KMS-11 (cell line): Measurements from ENCODE around the gene SUSD6.
"Not testable (repeated sequence)": the region's sequence is repeated elsewhere in the genome, so short reads cannot be mapped to it uniquely, and the experiment has no call there.

ENCODE experiments used
- H2AFZ ChIP-seq: fragments of 200-600 bp; sonication (generic); 2 replicates; pipeline ENCODE4 v1.6.1; 2016; ENCODE audit warnings: antibody characterized with exemption, mixed run types, low read depth
- H3K27ac ChIP-seq: fragments of 200-600 bp; sonication (generic); 2 replicates; pipeline ENCODE4 v1.6.1; 2016; ENCODE audit warnings: mild to moderate bottlenecking, mixed run types
- H3K27me3 ChIP-seq: fragments of 200-600 bp; sonication (generic); 2 replicates; pipeline ENCODE4 v1.6.1; 2017; ENCODE audit warnings: mild to moderate bottlenecking, low read depth, mixed run types, moderate library complexity; ENCODE audit not compliant: insufficient read depth
- H3K36me3 ChIP-seq: fragments of 200-600 bp; sonication (generic); 2 replicates; pipeline ENCODE4 v1.6.1; 2017; ENCODE audit warnings: mild to moderate bottlenecking, mixed run types; ENCODE audit not compliant: insufficient read depth
- H3K4me1 ChIP-seq: fragments of 200-600 bp; sonication (generic); 2 replicates; pipeline ENCODE4 v1.6.1; 2016; ENCODE audit warnings: mild to moderate bottlenecking, low read depth, mixed run types; ENCODE audit not compliant: poor library complexity, severe bottlenecking
- H3K4me2 ChIP-seq: fragments of 200-600 bp; sonication (generic); 2 replicates; pipeline ENCODE4 v1.7.0; 2016; ENCODE audit warnings: mild to moderate bottlenecking, mixed run types
- H3K4me3 ChIP-seq: fragments of 200-600 bp; sonication (generic); IDR thresholded peaks from 2 replicates; pipeline ENCODE4 v1.6.1; 2017; ENCODE audit warnings: low read depth, low read length, mixed read lengths; ENCODE audit not compliant: insufficient read depth
- H3K79me2 ChIP-seq: fragments of 200-600 bp; sonication (generic); 2 replicates; pipeline ENCODE4 v1.6.1; 2016; ENCODE audit warnings: low read depth, mixed run types; ENCODE audit not compliant: insufficient read depth
- H3K9ac ChIP-seq: fragments of 200-600 bp; sonication (generic); 2 replicates; pipeline ENCODE4 v1.6.1; 2016; ENCODE audit warnings: mild to moderate bottlenecking, mixed run types
- H4K20me1 ChIP-seq: fragments of 200-600 bp; sonication (generic); 2 replicates; pipeline ENCODE4 v1.6.1; 2016; ENCODE audit warnings: mild to moderate bottlenecking, mixed run types; ENCODE audit not compliant: insufficient read depth
- CTCF ChIP-seq: fragments of 200-600 bp; sonication (generic); conservative IDR thresholded peaks from 2 replicates; pipeline ENCODE4 v1.6.1; 2017; ENCODE audit warnings: low read depth, mild to moderate bottlenecking, antibody characterized with exemption, low read length, moderate library complexity, mixed read lengths

Gene SUSD6

GRCh38 chr14:69719501-69719951 lies 108.1 kb downstream of the SUSD6 start:
- Histone ChIP-seq H3K4me2 (no peak overlapping the region), H3K79me2 (no peaks in the 10 kb centered on the region), H3K9ac (no peak overlapping the region), H3K27me3 (no peaks in the 10 kb centered on the region), H2AFZ (no peak overlapping the region), H3K4me3 (no peak overlapping the region), H3K27ac (no peak overlapping the region), H3K4me1 (peaks cover 26% of the 10 kb centered on the region), H4K20me1 (no peaks in the 10 kb centered on the region), H3K36me3 (no peaks in the 10 kb centered on the region)
- TF ChIP-seq CTCF, result no peak

- Histone ChIP-seq H3K4me3 (no peak overlapping the region), H2AFZ (no peak overlapping the region), H3K4me1 (peaks cover 15% of the 10 kb centered on the region), H3K4me2 (no peak overlapping the region), H3K27me3 (no peaks in the 10 kb centered on the region), H3K79me2 (no peaks in the 10 kb centered on the region), H3K36me3 (no peaks in the 10 kb centered on the region), H3K27ac (no peak overlapping the region), H4K20me1 (no peaks in the 10 kb centered on the region), H3K9ac (no peak overlapping the region)
- TF ChIP-seq CTCF, result no peak
Observed at GRCh38 chr14:69720912-69721311, 109.5 kb downstream of the SUSD6 start.

- Histone ChIP-seq H3K27ac (no peak overlapping the region), H3K4me1 (peaks cover 4% of the 10 kb centered on the region), H2AFZ (peak overlapping the region; percentile 75), H3K27me3 (no peaks in the 10 kb centered on the region), H3K36me3 (no peaks in the 10 kb centered on the region), H3K9ac (no peak overlapping the region; the same call in 1 of the 2 replicates), H3K4me3 (no peak overlapping the region), H4K20me1 (no peaks in the 10 kb centered on the region), H3K79me2 (no peaks in the 10 kb centered on the region), H3K4me2 (peak overlapping the region; percentile 36)
- TF ChIP-seq CTCF, result peak; percentile 83
Observed at GRCh38 chr14:69726761-69727511, 115.5 kb downstream of the SUSD6 start.

- H3K79me2 ChIP-seq, result no peaks in the 10 kb centered on the region
- no peak overlapping the region for H3K27ac ChIP-seq
- no peak overlapping the region for H2AFZ ChIP-seq
- H4K20me1 ChIP-seq, result no peaks in the 10 kb centered on the region
- H3K9ac ChIP-seq, result no peak overlapping the region
- no peaks in the 10 kb centered on the region for H3K36me3 ChIP-seq
- peaks cover 4% of the 10 kb centered on the region for H3K4me1 ChIP-seq
- no peak overlapping the region for H3K4me2 ChIP-seq
- TF ChIP-seq CTCF, result no peak
- no peak overlapping the region for H3K4me3 ChIP-seq
- H3K27me3 ChIP-seq, result no peaks in the 10 kb centered on the region
Observed at GRCh38 chr14:69727860-69728259, 116.5 kb downstream of the SUSD6 start.

GRCh38 chr14:69731919-69732598 lies 120.7 kb downstream of the SUSD6 start:
- H3K4me3 ChIP-seq, H3K27ac ChIP-seq, H3K36me3 ChIP-seq, H3K27me3 ChIP-seq, H3K79me2 ChIP-seq, H4K20me1 ChIP-seq, H3K9ac ChIP-seq, H2AFZ ChIP-seq, H3K4me1 ChIP-seq, H3K4me2 ChIP-seq: not testable (repeated sequence)

- H3K9ac ChIP-seq, H3K36me3 ChIP-seq, H4K20me1 ChIP-seq, H3K4me3 ChIP-seq, H3K4me1 ChIP-seq, H3K27me3 ChIP-seq, H3K79me2 ChIP-seq, H2AFZ ChIP-seq, H3K27ac ChIP-seq, H3K4me2 ChIP-seq: not testable (repeated sequence)
Observed at GRCh38 chr14:69736405-69736804, 125.0 kb downstream of the SUSD6 start.
